PC-9 (cell line): ENCODE measurements around the gene LIPC.

Source experiments
- CTCF ChIP-seq: fragments of 200-600 bp; sonication (generic); conservative IDR thresholded peaks from 2 replicates; pipeline ENCODE4 v1.6.1; 2017; ENCODE audit warnings: mixed run types, antibody characterized with exemption, mild to moderate bottlenecking, moderate library complexity
- EZH2 ChIP-seq: fragments of 200-600 bp; sonication (generic); IDR thresholded peaks from 2 replicates; pipeline ENCODE4 v1.8.0; 2017; ENCODE audit warnings: antibody characterized with exemption, low read depth

DNA sequence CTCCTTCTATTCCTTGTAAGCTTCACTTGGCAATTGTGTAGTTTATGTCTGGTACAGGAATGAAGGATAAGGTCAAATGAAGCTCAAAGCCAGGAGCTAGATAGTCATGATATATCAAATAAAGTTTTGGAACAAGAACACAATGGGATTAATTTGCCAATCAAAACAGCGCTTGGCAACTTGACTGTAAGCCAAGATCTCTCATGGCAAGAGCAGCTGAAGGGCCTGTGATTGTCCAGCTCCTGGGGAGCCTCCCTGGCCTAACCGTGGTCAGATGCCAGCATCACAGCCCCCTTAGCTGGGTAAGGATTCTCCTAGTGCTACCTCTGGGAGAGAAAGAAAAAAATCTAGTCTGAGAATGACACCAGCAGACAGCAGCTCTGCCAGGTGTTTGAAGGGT lies 97.2 kb downstream of the LIPC start:
- TF ChIP-seq CTCF (no peak), EZH2 (no peak)
